IPS-20b (cell line): Measurements from ENCODE around the gene NDST1.

Experiments
- H3K27ac ChIP-seq: one replicate; pipeline ENCODE4 v1.5.1; 2013; ENCODE audit warnings: low read length
- H3K27me3 ChIP-seq: 2 replicates; pipeline ENCODE4 v1.6.1; 2013; ENCODE audit warnings: mild to moderate bottlenecking, low read length, inconsistent platforms; ENCODE audit not compliant: insufficient read depth
- H3K36me3 ChIP-seq: 2 replicates; pipeline ENCODE4 v1.6.1; 2013; ENCODE audit warnings: low read depth, mild to moderate bottlenecking, inconsistent platforms, low read length, moderate library complexity; ENCODE audit not compliant: insufficient read depth
- H3K4me1 ChIP-seq: 2 replicates; pipeline ENCODE4 v1.6.1; 2013; ENCODE audit warnings: mild to moderate bottlenecking, control low read depth, inconsistent platforms, low read length, moderate library complexity; ENCODE audit not compliant: insufficient read depth
- H3K4me3 ChIP-seq: 2 replicates; pipeline ENCODE4 v1.5.1; 2013; ENCODE audit warnings: mild to moderate bottlenecking, low read length, inconsistent platforms
- H3K9ac ChIP-seq: 2 replicates; pipeline ENCODE4 v1.6.1; 2013; ENCODE audit warnings: low read depth, mild to moderate bottlenecking, inconsistent platforms, low read length, moderate library complexity
- H3K9me3 ChIP-seq: 2 replicates; pipeline ENCODE4 v1.6.1; 2013; ENCODE audit warnings: mild to moderate bottlenecking, low read depth, low read length, inconsistent platforms; ENCODE audit not compliant: insufficient read depth

Gene NDST1

GRCh38 chr5:150556859-150557508 lies 49.1 kb downstream of the NDST1 start:
- H3K36me3 ChIP-seq, result peaks cover 44% of the 10 kb centered on the region
- H3K9me3 ChIP-seq, result no peaks in the 10 kb centered on the region
- H3K4me1 ChIP-seq, result peaks cover 5% of the 10 kb centered on the region; the same call in 1 of the 2 replicates
- H3K4me3 ChIP-seq, result no peak overlapping the region
- H3K27ac ChIP-seq, result no peak overlapping the region
- H3K27me3 ChIP-seq, result no peaks in the 10 kb centered on the region
- H3K9ac ChIP-seq, result no peak overlapping the region

- Histone ChIP-seq H3K27ac (no peak overlapping the region), H3K4me1 (peaks cover 5% of the 10 kb centered on the region; the same call in 1 of the 2 replicates), H3K9me3 (no peaks in the 10 kb centered on the region), H3K36me3 (peaks cover 41% of the 10 kb centered on the region), H3K4me3 (no peak overlapping the region), H3K27me3 (no peaks in the 10 kb centered on the region), H3K9ac (no peak overlapping the region)
These were observed 49.6 kb downstream of the NDST1 start for GRCh38 chr5:150557509-150557872.

GRCh38 chr5:150558088-150558621 lies 50.2 kb downstream of the NDST1 start:
- no peaks in the 10 kb centered on the region for H3K27me3 ChIP-seq

GRCh38 chr5:150559088-150559487 lies 51.2 kb downstream of the NDST1 start:
- Histone ChIP-seq H3K9ac (no peak overlapping the region), H3K27me3 (no peaks in the 10 kb centered on the region), H3K36me3 (peaks cover 27% of the 10 kb centered on the region), H3K27ac (no peak overlapping the region), H3K4me1 (peaks cover 5% of the 10 kb centered on the region; the same call in 1 of the 2 replicates), H3K9me3 (no peaks in the 10 kb centered on the region), H3K4me3 (no peak overlapping the region)

More at GRCh38 chr5:150558088-150558621, 50.2 kb downstream of the NDST1 start:
- no peaks in the 10 kb centered on the region for H3K9me3 ChIP-seq
- peaks cover 35% of the 10 kb centered on the region for H3K36me3 ChIP-seq
- H3K9ac ChIP-seq, result no peak overlapping the region
- H3K4me1 ChIP-seq, result peaks cover 5% of the 10 kb centered on the region; the same call in 1 of the 2 replicates
- no peak overlapping the region for H3K27ac ChIP-seq
- H3K4me3 ChIP-seq, result no peak overlapping the region

- no peak overlapping the region for H3K27ac ChIP-seq
- H3K9ac ChIP-seq, result no peak overlapping the region
- H3K27me3 ChIP-seq, result no peaks in the 10 kb centered on the region
These were observed 51.8 kb downstream of the NDST1 start for GRCh38 chr5:150559701-150560100.

GRCh38 chr5:150560401-150561191 lies 52.7 kb downstream of the NDST1 start:
- H3K9ac ChIP-seq, result peak overlapping the region; percentile 55; the same call in 1 of the 2 replicates
- peak overlapping the region; percentile 27 for H3K27ac ChIP-seq
- H3K4me3 ChIP-seq, result peak overlapping the region; percentile 3; the same call in 1 of the 2 replicates
- peaks cover 5% of the 10 kb centered on the region; the same call in 1 of the 2 replicates for H3K4me1 ChIP-seq
- H3K36me3 ChIP-seq, result peaks cover 16% of the 10 kb centered on the region
- H3K27me3 ChIP-seq, result no peaks in the 10 kb centered on the region
- no peaks in the 10 kb centered on the region for H3K9me3 ChIP-seq

More at GRCh38 chr5:150559701-150560100, 51.8 kb downstream of the NDST1 start:
- H3K4me1 ChIP-seq, result peaks cover 5% of the 10 kb centered on the region; the same call in 1 of the 2 replicates
- peaks cover 23% of the 10 kb centered on the region for H3K36me3 ChIP-seq
- no peak overlapping the region for H3K4me3 ChIP-seq
- no peaks in the 10 kb centered on the region for H3K9me3 ChIP-seq

GRCh38 chr5:150561192-150561512 lies 53.2 kb downstream of the NDST1 start:
- Histone ChIP-seq H3K27me3 (no peaks in the 10 kb centered on the region), H3K36me3 (peaks cover 11% of the 10 kb centered on the region), H3K9ac (no peak overlapping the region), H3K4me3 (no peak overlapping the region), H3K9me3 (no peaks in the 10 kb centered on the region), H3K27ac (no peak overlapping the region), H3K4me1 (peaks cover 5% of the 10 kb centered on the region; the same call in 1 of the 2 replicates)

- H3K4me3 ChIP-seq, result no peak overlapping the region
- peaks cover 5% of the 10 kb centered on the region; the same call in 1 of the 2 replicates for H3K4me1 ChIP-seq
- no peaks in the 10 kb centered on the region for H3K27me3 ChIP-seq
- H3K9me3 ChIP-seq, result no peaks in the 10 kb centered on the region
- no peak overlapping the region for H3K27ac ChIP-seq
- H3K9ac ChIP-seq, result no peak overlapping the region
- peaks cover 5% of the 10 kb centered on the region for H3K36me3 ChIP-seq
These were observed 53.8 kb downstream of the NDST1 start for GRCh38 chr5:150561571-150562275.

- no peak overlapping the region for H3K4me3 ChIP-seq
- no peak overlapping the region for H3K27ac ChIP-seq
- H3K27me3 ChIP-seq, result no peaks in the 10 kb centered on the region
- no peaks in the 10 kb centered on the region for H3K36me3 ChIP-seq
- H3K4me1 ChIP-seq, result peaks cover 5% of the 10 kb centered on the region; the same call in 1 of the 2 replicates
- H3K9ac ChIP-seq, result no peak overlapping the region
- H3K9me3 ChIP-seq, result no peaks in the 10 kb centered on the region
These were observed 54.9 kb downstream of the NDST1 start for GRCh38 chr5:150562832-150563231.

- Histone ChIP-seq H3K27me3 (no peaks in the 10 kb centered on the region), H3K36me3 (no peaks in the 10 kb centered on the region), H3K27ac (no peak overlapping the region), H3K9ac (no peak overlapping the region), H3K9me3 (no peaks in the 10 kb centered on the region), H3K4me1 (no peaks in the 10 kb centered on the region), H3K4me3 (no peak overlapping the region)
These were observed 57.9 kb downstream of the NDST1 start for GRCh38 chr5:150565868-150566267.

- H3K36me3 ChIP-seq, result no peaks in the 10 kb centered on the region
These were observed 59.2 kb downstream of the NDST1 start for GRCh38 chr5:150567031-150567717.

More at GRCh38 chr5:150567031-150567717, 59.2 kb downstream of the NDST1 start:
- no peaks in the 10 kb centered on the region for H3K4me1 ChIP-seq
- H3K9me3 ChIP-seq, result no peaks in the 10 kb centered on the region
- no peak overlapping the region for H3K4me3 ChIP-seq
- H3K27me3 ChIP-seq, result no peaks in the 10 kb centered on the region
- H3K27ac ChIP-seq, result no peak overlapping the region
- no peak overlapping the region for H3K9ac ChIP-seq
